Suppressor macrophage treated with lipopolysaccharide for 4 hours (primary cell): ENCODE data around the gene SPTBN5.

Source experiments
- DNase-seq: peaks from one replicate; pipeline ENCODE4 v3.0.0-alpha.2; 2020

The SPTBN5 gene

GRCh38 chr15:41862515-41863116 lies 31.2 kb downstream of the SPTBN5 start:
- DNase-seq, result no peak

- no peak for DNase-seq
These were observed 32.0 kb downstream of the SPTBN5 start for GRCh38 chr15:41861736-41862356.

GRCh38 chr15:41860049-41860828 lies 33.6 kb downstream of the SPTBN5 start:
- DNase-seq, result peak; percentile 36

GRCh38 chr15:41858756-41859155 lies 35.1 kb downstream of the SPTBN5 start:
- no peak for DNase-seq

- DNase-seq, result no peak
These were observed 36.5 kb downstream of the SPTBN5 start for GRCh38 chr15:41857316-41857715.

GRCh38 chr15:41856716-41857115 lies 37.1 kb downstream of the SPTBN5 start:
- no peak for DNase-seq

- DNase-seq, result no peak
These were observed 37.6 kb downstream of the SPTBN5 start for GRCh38 chr15:41856262-41856661.

GRCh38 chr15:41855261-41855961 lies 38.4 kb downstream of the SPTBN5 start:
- DNase-seq, result no peak

- DNase-seq, result no peak
These were observed 39.4 kb downstream of the SPTBN5 start for GRCh38 chr15:41854443-41854842.

- no peak for DNase-seq
These were observed 40.0 kb downstream of the SPTBN5 start for GRCh38 chr15:41853831-41854230.

GRCh38 chr15:41852736-41853590 lies 40.9 kb downstream of the SPTBN5 start:
- no peak for DNase-seq

GRCh38 chr15:41851755-41852370 lies 42.0 kb downstream of the SPTBN5 start:
- no peak for DNase-seq

- DNase-seq, result no peak
These were observed 42.7 kb downstream of the SPTBN5 start for GRCh38 chr15:41851167-41851523.

- no peak for DNase-seq
These were observed 43.2 kb downstream of the SPTBN5 start for GRCh38 chr15:41850482-41851166.

GRCh38 chr15:41849861-41850260 lies 44.0 kb downstream of the SPTBN5 start:
- DNase-seq, result no peak

- no peak for DNase-seq
These were observed 44.6 kb downstream of the SPTBN5 start for GRCh38 chr15:41849204-41849603.

- DNase-seq, result no peak
These were observed 45.2 kb downstream of the SPTBN5 start for GRCh38 chr15:41848631-41849030.

- no peak for DNase-seq
These were observed 45.9 kb downstream of the SPTBN5 start for GRCh38 chr15:41847981-41848380.

GRCh38 chr15:41847206-41847605 lies 46.6 kb downstream of the SPTBN5 start:
- DNase-seq, result no peak

GRCh38 chr15:41844814-41845213 lies 49.0 kb downstream of the SPTBN5 start:
- DNase-seq, result no peak

- no peak for DNase-seq
These were observed 50.3 kb downstream of the SPTBN5 start for GRCh38 chr15:41843571-41843970.

- DNase-seq, result no peak
These were observed 51.6 kb downstream of the SPTBN5 start for GRCh38 chr15:41842229-41842628.
